H9 (cell line): ENCODE data around the gene TRPC3. TPM values are rescaled to one million over a fixed set of nuclear protein-coding genes. Genes with fewer than 3 reads are reported as not detected.

Experiments used
- DNase-seq: peaks from one replicate; pipeline ENCODE4 v3.0.0-alpha.2; 2017
- H2AFZ ChIP-seq: one replicate; pipeline ENCODE4 v1.6.1; 2013; ENCODE audit warnings: mild to moderate bottlenecking, low read length, control low read depth, moderate library complexity
- H2AK5ac ChIP-seq: 2 replicates; pipeline ENCODE4 v1.6.1; 2013; ENCODE audit warnings: low read length, control low read depth, mixed read lengths; ENCODE audit not compliant: insufficient read length
- H2BK120ac ChIP-seq: one replicate; pipeline ENCODE4 v1.6.1; 2013; ENCODE audit warnings: low read depth, mild to moderate bottlenecking, low read length, control low read depth, inconsistent platforms; ENCODE audit not compliant: poor library complexity, severe bottlenecking
- H2BK12ac ChIP-seq: 2 replicates; pipeline ENCODE4 v1.6.1; 2013; ENCODE audit warnings: low read length, control low read depth, mixed read lengths, low read depth; ENCODE audit not compliant: insufficient read length
- H2BK15ac ChIP-seq: 2 replicates; pipeline ENCODE4 v1.6.1; 2013; ENCODE audit warnings: low read depth, low read length, control low read depth
- H2BK20ac ChIP-seq: one replicate; pipeline ENCODE4 v1.6.1; 2013; ENCODE audit warnings: low read depth, mild to moderate bottlenecking, low read length, control low read depth, inconsistent platforms; ENCODE audit not compliant: poor library complexity, severe bottlenecking
- H2BK5ac ChIP-seq: 2 replicates; pipeline ENCODE4 v1.6.1; 2013; ENCODE audit warnings: low read length, control low read depth, mixed read lengths; ENCODE audit not compliant: insufficient read length
- H3K14ac ChIP-seq: 2 replicates; pipeline ENCODE4 v1.6.1; 2013; ENCODE audit warnings: low read length, control low read depth; ENCODE audit not compliant: insufficient read depth
- H3K18ac ChIP-seq: 2 replicates; pipeline ENCODE4 v1.6.1; 2013; ENCODE audit warnings: low read depth, mild to moderate bottlenecking, mixed read lengths, low read length, control low read depth; ENCODE audit not compliant: insufficient read length
- H3K23ac ChIP-seq: 2 replicates; pipeline ENCODE4 v1.6.1; 2013; ENCODE audit warnings: low read length, control low read depth, mixed read lengths, low read depth; ENCODE audit not compliant: insufficient read length
- H3K23me2 ChIP-seq: 2 replicates; pipeline ENCODE4 v1.6.1; 2013; ENCODE audit warnings: low read depth, mild to moderate bottlenecking, mixed read lengths, low read length, control low read depth; ENCODE audit not compliant: insufficient read length, poor library complexity, severe bottlenecking
- H3K27ac ChIP-seq: 2 replicates; pipeline ENCODE4 v1.5.1; 2013; ENCODE audit warnings: low read length, control low read depth, mixed read lengths, low read depth; ENCODE audit not compliant: insufficient read length
- H3K27me3 ChIP-seq: 2 replicates; pipeline ENCODE4 v1.6.1; 2013; ENCODE audit warnings: low read length, control low read depth, inconsistent platforms; ENCODE audit not compliant: insufficient read depth
- H3K4ac ChIP-seq: 2 replicates; pipeline ENCODE4 v1.6.1; 2013; ENCODE audit warnings: low read depth, mild to moderate bottlenecking, control low read depth, inconsistent platforms, low read length, moderate library complexity
- H3K4me1 ChIP-seq: 2 replicates; pipeline ENCODE4 v1.6.1; 2013; ENCODE audit warnings: low read length, control low read depth, inconsistent platforms; ENCODE audit not compliant: insufficient read depth
- H3K4me2 ChIP-seq: 2 replicates; pipeline ENCODE4 v1.6.1; 2013; ENCODE audit warnings: low read length, control low read depth, mixed read lengths; ENCODE audit not compliant: insufficient read length, insufficient read depth
- H3K56ac ChIP-seq: 2 replicates; pipeline ENCODE4 v1.6.1; 2013; ENCODE audit warnings: low read depth, mild to moderate bottlenecking, mixed read lengths, low read length, control low read depth; ENCODE audit not compliant: insufficient read length
- H3K79me1 ChIP-seq: 2 replicates; pipeline ENCODE4 v1.6.1; 2013; ENCODE audit warnings: low read depth, mild to moderate bottlenecking, moderate library complexity, low read length, control low read depth, inconsistent platforms; ENCODE audit not compliant: insufficient read depth, poor library complexity, severe bottlenecking
- H3K79me2 ChIP-seq: 2 replicates; pipeline ENCODE4 v1.6.1; 2013; ENCODE audit warnings: low read length, control low read depth, inconsistent platforms; ENCODE audit not compliant: insufficient read depth
- H3K9ac ChIP-seq: 2 replicates; pipeline ENCODE4 v1.6.1; 2013; ENCODE audit warnings: low read length, control low read depth, mixed read lengths; ENCODE audit not compliant: insufficient read length; ENCODE audit errors: extremely low read depth
- H3K9me3 ChIP-seq: one replicate; pipeline ENCODE4 v1.6.1; 2013; ENCODE audit warnings: low read depth, low read length, inconsistent platforms; ENCODE audit not compliant: control insufficient read depth
- H3T11ph ChIP-seq: one replicate; pipeline ENCODE4 v1.6.1; 2013; ENCODE audit warnings: mild to moderate bottlenecking, low read length, control low read depth, inconsistent platforms
- H4K20me1 ChIP-seq: one replicate; pipeline ENCODE4 v1.6.1; 2013; ENCODE audit not compliant: control insufficient read depth, insufficient read length, insufficient read depth
- H4K5ac ChIP-seq: 2 replicates; pipeline ENCODE4 v1.6.1; 2013; ENCODE audit warnings: low read depth, mild to moderate bottlenecking, mixed read lengths, low read length, control low read depth; ENCODE audit not compliant: insufficient read length
- H4K8ac ChIP-seq: replicated peaks from 2 replicates; pipeline ENCODE4 v1.6.1; 2013; ENCODE audit warnings: low read length, control low read depth, mixed read lengths, low read depth; ENCODE audit not compliant: insufficient read length
- H4K91ac ChIP-seq: 2 replicates; pipeline ENCODE4 v1.6.1; 2013; ENCODE audit warnings: low read depth, mild to moderate bottlenecking, moderate library complexity, mixed read lengths, low read length, control low read depth; ENCODE audit not compliant: insufficient read length
- H3K27ac Mint-ChIP-seq, 3 experiments: 2 replicates in 2 of 3; 3 replicates in 1 of 3; pipeline ENCODE4 v1.8.0; 2020 to 2021; ENCODE audit warnings: mixed read lengths in 3 of 3, mild to moderate bottlenecking in 1 of 3, moderate library complexity in 1 of 3
- H3K27me3 Mint-ChIP-seq: 2 replicates; pipeline ENCODE4 v1.8.0; 2021; ENCODE audit warnings: low read depth, mild to moderate bottlenecking, moderate library complexity, mixed read lengths
- H3K36me3 Mint-ChIP-seq, 3 experiments: 2 replicates in 2 of 3; 3 replicates in 1 of 3; pipeline ENCODE4 v1.8.0; 2020 to 2021; ENCODE audit warnings: low read depth in 3 of 3, mixed read lengths in 3 of 3; ENCODE audit not compliant: insufficient read depth in 1 of 3
- H3K4me1 Mint-ChIP-seq, 2 experiments: 2 replicates each; pipeline ENCODE4 v1.8.0; 2020; ENCODE audit warnings: mixed read lengths in 2 of 2
- H3K4me3 Mint-ChIP-seq, 2 experiments: 2 replicates in 1 of 2; 3 replicates in 1 of 2; pipeline ENCODE4 v1.8.0; 2020 to 2021; ENCODE audit warnings: mild to moderate bottlenecking in 2 of 2, mixed read lengths in 2 of 2, moderate library complexity in 1 of 2
- H3K9me3 Mint-ChIP-seq, 2 experiments: 2 replicates in 1 of 2; 3 replicates in 1 of 2; pipeline ENCODE4 v1.8.0; 2020; ENCODE audit warnings: mild to moderate bottlenecking in 2 of 2, mixed read lengths in 2 of 2, moderate library complexity in 1 of 2
- CTCF ChIP-seq: fragments of 200-600 bp; sonication (generic); conservative IDR thresholded peaks from 3 replicates; pipeline ENCODE4 v1.8.0; 2021; ENCODE audit warnings: antibody characterized with exemption, mild to moderate bottlenecking
- WGBS: extraction: QIAGEN DNeasy Blood & Tissue Kit; methylation state at CpG from one replicate; pipeline ENCODE4 v1.1.7; 2013; ENCODE audit warnings: missing lambda C conversion rate, low lambda C conversion rate, mixed read lengths; ENCODE audit not compliant: insufficient read length; ENCODE audit errors: extremely low coverage; 5-methylcytosine and 5-hydroxymethylcytosine counted together
- total RNA-seq: library from RNA; stranded (reverse); gene quantifications from 2 replicates; pipeline ENCODE4 v1.2.1, GENCODE V29; 2021

Gene TRPC3
- total RNA-seq, 1 experiment from 2014 or later, result 0.13 TPM

GRCh38 chr4:121930304-121930703, 21.6 kb downstream of the TRPC3 start:
- Histone ChIP-seq H4K8ac (no peak overlapping the region), H2AFZ (no peak overlapping the region), H3T11ph (no peak overlapping the region), H4K20me1 (no peaks in the 10 kb centered on the region), H3K79me2 (no peaks in the 10 kb centered on the region), H3K9me3 (no peaks in the 10 kb centered on the region), H4K5ac (no peak overlapping the region), H2AK5ac (no peak overlapping the region), H2BK12ac (no peak overlapping the region), H3K9ac (no peak overlapping the region), H2BK5ac (no peak overlapping the region), H3K27ac (no peak overlapping the region), H3K56ac (no peak overlapping the region), H3K4me2 (no peak overlapping the region), H3K23ac (no peak overlapping the region), H4K91ac (no peak overlapping the region), H3K23me2 (no peaks in the 10 kb centered on the region), H3K27me3 (no peaks in the 10 kb centered on the region), H3K4me1 (no peaks in the 10 kb centered on the region), H2BK20ac (no peak overlapping the region), H2BK15ac (no peak overlapping the region), H3K18ac (no peak overlapping the region), H3K79me1 (no peaks in the 10 kb centered on the region), H2BK120ac (no peak overlapping the region), H3K14ac (no peak overlapping the region), H3K4ac (no peak overlapping the region)
- H3K36me3 Mint-ChIP-seq, result no peaks in the 10 kb centered on the region
- H3K27ac Mint-ChIP-seq, result no peak overlapping the region
- H3K27me3 Mint-ChIP-seq, result no peaks in the 10 kb centered on the region
- H3K4me1 Mint-ChIP-seq, result no peaks in the 10 kb centered on the region
- no peak for TF ChIP-seq CTCF
- no CpG with 5 or more reads among the region's 2 CpGs for WGBS
- H3K9me3 Mint-ChIP-seq, result no peaks in the 10 kb centered on the region
- no peak for DNase-seq
- no peak overlapping the region for H3K4me3 Mint-ChIP-seq
